GM12873 (cell line): Measurements from ENCODE around the gene SMAD2.

Experiments
- TF ChIP-seq, protein P1 (sequence below): IDR thresholded peaks from 2 replicates; pipeline ENCODE4 v1.5.1; 2012; ENCODE audit warnings: low read depth, mild to moderate bottlenecking, moderate library complexity, low read length, control low read depth; ENCODE audit not compliant: insufficient read depth; ENCODE audit errors: missing control alignments

SMAD2 gene

DNA sequence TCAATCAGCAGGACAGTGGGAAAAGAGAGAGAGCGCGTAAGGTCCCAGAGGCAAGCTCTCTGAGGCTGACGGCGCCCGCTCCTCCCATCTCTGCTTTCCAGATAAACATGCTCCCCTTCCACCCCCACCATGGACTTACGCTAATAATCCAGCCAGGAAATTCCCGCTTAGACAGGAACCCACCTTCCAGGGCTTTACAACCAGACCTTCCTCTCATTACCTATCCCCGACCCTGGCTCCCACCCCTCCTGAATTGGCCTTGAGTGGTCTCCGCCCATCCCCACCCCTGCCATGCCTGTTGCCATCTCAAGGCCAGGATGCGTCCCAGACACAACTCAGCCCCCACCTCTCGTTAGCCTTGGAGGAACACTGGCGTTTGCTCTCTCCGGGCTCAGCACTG lies 131.1 kb downstream of the SMAD2 start:
- TF ChIP-seq, protein P1, sequence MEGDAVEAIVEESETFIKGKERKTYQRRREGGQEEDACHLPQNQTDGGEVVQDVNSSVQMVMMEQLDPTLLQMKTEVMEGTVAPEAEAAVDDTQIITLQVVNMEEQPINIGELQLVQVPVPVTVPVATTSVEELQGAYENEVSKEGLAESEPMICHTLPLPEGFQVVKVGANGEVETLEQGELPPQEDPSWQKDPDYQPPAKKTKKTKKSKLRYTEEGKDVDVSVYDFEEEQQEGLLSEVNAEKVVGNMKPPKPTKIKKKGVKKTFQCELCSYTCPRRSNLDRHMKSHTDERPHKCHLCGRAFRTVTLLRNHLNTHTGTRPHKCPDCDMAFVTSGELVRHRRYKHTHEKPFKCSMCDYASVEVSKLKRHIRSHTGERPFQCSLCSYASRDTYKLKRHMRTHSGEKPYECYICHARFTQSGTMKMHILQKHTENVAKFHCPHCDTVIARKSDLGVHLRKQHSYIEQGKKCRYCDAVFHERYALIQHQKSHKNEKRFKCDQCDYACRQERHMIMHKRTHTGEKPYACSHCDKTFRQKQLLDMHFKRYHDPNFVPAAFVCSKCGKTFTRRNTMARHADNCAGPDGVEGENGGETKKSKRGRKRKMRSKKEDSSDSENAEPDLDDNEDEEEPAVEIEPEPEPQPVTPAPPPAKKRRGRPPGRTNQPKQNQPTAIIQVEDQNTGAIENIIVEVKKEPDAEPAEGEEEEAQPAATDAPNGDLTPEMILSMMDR = no peak

DNA sequence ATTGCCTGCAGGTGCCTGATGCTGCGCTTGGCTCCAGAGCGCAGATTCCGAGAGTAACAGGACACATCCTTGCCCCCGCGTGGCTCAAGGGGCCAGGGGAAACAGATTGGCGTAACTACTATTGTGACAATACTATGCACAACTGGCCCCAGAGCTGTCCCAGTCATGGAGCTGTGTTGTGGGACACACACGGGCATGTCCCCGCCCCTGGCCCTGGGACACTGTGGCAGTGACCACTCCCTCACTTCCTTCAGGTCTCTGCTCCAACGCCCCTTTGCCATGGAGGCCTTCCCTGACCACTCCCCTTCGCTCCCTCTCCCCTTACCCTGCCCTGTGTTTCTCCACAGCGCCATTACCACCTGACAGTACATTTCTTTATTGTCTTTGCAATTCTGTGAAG lies 132.1 kb downstream of the SMAD2 start:
- TF ChIP-seq, protein P1 = no peak

DNA sequence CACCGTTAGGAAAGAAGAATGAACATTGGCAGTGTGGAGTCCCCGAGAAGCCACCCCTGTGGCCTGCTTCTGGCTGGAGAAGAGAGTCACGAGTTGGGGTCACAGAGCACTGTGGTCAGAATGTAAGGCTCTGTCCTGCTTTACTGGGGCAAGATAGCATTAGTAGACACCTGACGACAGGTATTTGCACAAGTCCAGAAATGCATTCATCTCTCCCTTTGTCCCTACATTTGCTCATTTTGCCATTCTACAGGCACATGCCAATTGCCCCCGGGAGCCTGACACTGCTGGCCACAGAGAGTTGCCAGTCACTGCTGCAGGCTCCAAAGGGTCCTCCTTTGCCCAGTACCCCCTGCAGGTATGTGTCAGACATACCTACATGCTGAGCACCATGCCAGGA lies 133.3 kb downstream of the SMAD2 start:
- TF ChIP-seq, protein P1 = no peak

DNA sequence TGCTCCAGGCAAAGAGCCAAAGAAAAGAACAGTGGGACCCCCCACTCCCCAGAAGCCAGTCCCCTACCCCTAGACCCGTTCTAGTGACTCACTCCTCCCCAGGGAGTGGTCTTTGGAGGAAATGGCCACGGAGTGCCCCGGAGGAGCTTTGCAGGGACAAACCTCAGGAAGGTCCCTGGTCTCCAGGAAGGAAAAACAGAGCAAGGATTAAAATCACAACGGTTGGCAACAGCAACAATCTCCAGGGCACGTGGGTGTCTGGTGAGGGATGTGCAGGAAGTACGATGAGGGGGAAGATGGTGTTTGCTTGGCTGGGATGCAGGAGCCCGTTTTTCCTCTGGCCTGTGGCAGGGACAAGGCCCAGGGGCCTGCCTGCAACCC lies 135.0 kb downstream of the SMAD2 start:
- TF ChIP-seq, protein P1 = no peak

DNA sequence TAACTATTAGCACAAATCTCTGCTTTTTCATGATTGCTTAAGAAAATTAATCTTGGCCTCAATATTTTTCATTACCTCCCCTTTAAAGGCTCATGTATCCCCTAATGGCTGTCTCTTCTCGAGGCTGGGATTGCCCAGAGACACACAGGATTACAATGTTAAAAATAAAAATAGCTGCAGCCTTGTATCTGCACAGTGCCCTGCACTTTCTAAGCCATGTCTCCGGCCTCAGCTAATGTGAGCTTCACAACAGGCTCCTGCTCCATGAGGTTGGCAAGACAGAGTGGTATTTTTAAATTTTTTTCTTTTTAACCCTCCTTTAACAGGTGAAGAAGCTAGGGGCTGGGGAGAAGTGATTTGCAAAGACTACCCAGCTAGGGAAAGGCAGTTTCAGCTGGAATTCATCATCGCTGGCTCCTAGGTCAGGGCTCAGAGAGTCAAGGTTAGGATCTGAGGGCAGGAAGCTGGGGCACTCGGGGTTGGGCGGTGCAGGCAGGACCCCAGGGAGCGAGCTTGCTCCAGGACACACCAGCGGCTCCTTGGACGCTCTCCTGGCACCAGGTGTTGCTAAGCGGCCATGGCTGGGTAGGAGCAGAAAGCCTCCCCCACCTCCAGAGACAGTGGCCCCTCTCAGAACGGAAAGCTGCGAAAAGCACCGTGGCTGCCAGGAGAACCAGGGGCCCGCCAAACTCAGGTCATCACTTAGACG lies 135.6 kb downstream of the SMAD2 start:
- TF ChIP-seq, protein P1 = no peak

DNA sequence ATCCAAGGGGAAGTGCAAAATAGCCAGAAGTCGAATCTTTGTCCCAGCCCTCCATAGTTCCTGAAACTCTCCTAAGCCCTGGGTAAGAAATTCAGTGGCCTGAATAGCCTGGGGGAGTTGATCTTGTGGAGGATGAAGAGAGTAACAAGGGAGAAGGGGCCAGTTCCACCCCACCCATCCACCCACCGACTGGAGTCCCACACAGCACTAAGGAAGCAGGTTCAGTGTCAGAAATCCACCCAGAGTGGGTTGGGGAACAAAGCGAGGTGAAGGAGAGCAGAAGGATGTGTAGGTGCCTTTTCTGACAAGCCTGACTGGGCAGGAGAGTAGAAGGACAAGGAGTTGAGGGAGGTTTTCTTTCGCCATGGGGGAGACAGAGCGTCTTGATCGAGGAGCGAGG lies 136.8 kb downstream of the SMAD2 start:
- TF ChIP-seq, protein P1 = no peak

DNA sequence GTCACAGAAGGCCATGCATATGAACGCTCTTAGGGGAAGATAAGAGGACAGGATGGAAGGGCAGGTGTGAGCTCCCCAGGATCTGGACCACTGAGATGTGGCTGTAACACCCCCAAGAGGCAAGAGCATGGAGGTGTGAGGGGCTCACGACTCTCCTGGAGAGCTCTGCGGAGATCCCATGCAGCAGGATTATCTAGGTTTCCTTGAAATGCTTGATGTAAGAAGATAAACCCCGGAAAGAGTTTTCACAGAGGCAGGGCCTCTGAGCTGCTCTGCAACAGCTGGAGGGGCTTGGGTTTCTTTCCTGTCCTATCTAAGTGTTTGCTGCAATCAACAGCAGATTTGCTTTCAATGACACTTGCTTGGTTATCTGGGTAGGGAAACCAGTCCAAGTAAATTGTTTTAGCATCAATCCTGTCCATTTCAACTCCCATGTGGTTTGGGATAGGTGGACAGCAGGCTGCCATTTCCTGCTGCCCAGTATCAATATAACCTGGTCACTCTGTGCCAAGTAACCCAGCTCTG lies 138.9 kb downstream of the SMAD2 start:
- TF ChIP-seq, protein P1 = no peak
